HepG2 (cell line): ENCODE measurements around the gene ZNF222. TPM values are rescaled to one million over a fixed set of nuclear protein-coding genes. Genes with fewer than 3 reads are reported as not detected.

Experiments
- ATAC-seq: fragments of 200-7000 bp; cut with Tn5 transposase; 3 replicates; pipeline ENCODE4 v1.9.1; 2020; ENCODE audit warnings: mild to moderate bottlenecking, moderate library complexity
- BruUV-seq: library from RNA; stranded (reverse); fragments of 400-500 nt; replicated peaks from 2 replicates; lab custom pipeline; 2021; lab: Mats Ljungman, UMichigan
- CTCF ChIA-PET: fragments of 300-600 bp; formaldehyde crosslinking; extraction: SDS; loops from one replicate; lab custom pipeline; 2021; ENCODE audit warnings: low total read pairs, inconsistent platforms, low intra/inter-chr PET ratio; lab: Yijun Ruan, JAX
- POLR2A ChIA-PET: fragments of 350-600 bp; sonication (Branson Sonifier 250); formaldehyde crosslinking; loops from one replicate; lab custom pipeline; 2020; ENCODE audit warnings: antibody characterized with exemption, inconsistent platforms; lab: Yijun Ruan, JAX
- DNase-seq: peaks from one replicate; pipeline ENCODE4 v3.0.0-alpha.2; 2015; ENCODE audit warnings: low spot score
- FAIRE-seq: peaks from 3 replicates; lab custom pipeline; 2011; peaks lifted over from hg19 to GRCh38; lab: Jason Lieb, UNC
- H2AFZ ChIP-seq: one replicate; pipeline ENCODE4 v1.6.1; 2011; ENCODE audit warnings: low read length, inconsistent platforms
- H3K27ac ChIP-seq: fragments of 300-600 bp; 3 replicates; pipeline ENCODE4 v1.8.0; 2011; ENCODE audit warnings: mixed run types, mild to moderate bottlenecking, mixed read lengths, low read length, inconsistent platforms; ENCODE audit not compliant: insufficient read depth; ENCODE audit errors: extremely low read length
- H3K27me3 ChIP-seq, 2 experiments: fragments of 200-600 bp in 1 of 2; 2 replicates in 1 of 2; 3 replicates in 1 of 2; pipeline versions ENCODE4 v1.6.0 to v1.8.0; 2011; ENCODE audit warnings: low read length in 2 of 2, mild to moderate bottlenecking in 2 of 2, moderate library complexity in 2 of 2, inconsistent platforms in 1 of 2; ENCODE audit not compliant: insufficient read depth in 2 of 2, control insufficient read depth in 1 of 2
- H3K36me3 ChIP-seq, 2 experiments: fragments of 200-600 bp in 1 of 2; replicated peaks in 1 of 2; 2 replicates in 1 of 2; 3 replicates in 1 of 2; pipeline versions ENCODE4 v1.5.1 to v1.8.0; 2011; ENCODE audit warnings: low read length in 2 of 2, inconsistent platforms in 1 of 2; ENCODE audit not compliant: insufficient read depth in 2 of 2, control insufficient read depth in 1 of 2
- H3K4me1 ChIP-seq: 2 replicates; pipeline ENCODE4 v1.5.1; 2012; ENCODE audit warnings: low read length, inconsistent platforms; ENCODE audit not compliant: insufficient read depth
- H3K4me2 ChIP-seq: 2 replicates; pipeline ENCODE4 v1.6.0; 2011; ENCODE audit warnings: low read depth, low read length, inconsistent platforms
- H3K4me3 ChIP-seq, 3 experiments: fragments of 200-600 bp in 1 of 3; sonication (generic), shearing (Covaris generic) in 1 of 3; replicated peaks in 1 of 3; 2 replicates each; pipeline ENCODE4 v1.5.1; 2011 to 2016; ENCODE audit warnings: low read length in 3 of 3, inconsistent platforms in 2 of 3, low read depth in 2 of 3, mild to moderate bottlenecking in 2 of 3, control low read depth in 1 of 3, mixed read lengths in 1 of 3; ENCODE audit not compliant: insufficient read depth in 1 of 3
- H3K79me2 ChIP-seq: one replicate; pipeline ENCODE4 v1.6.1; 2011; ENCODE audit warnings: low read length, inconsistent platforms; ENCODE audit not compliant: insufficient read depth
- H3K9ac ChIP-seq: 2 replicates; pipeline ENCODE4 v1.6.0; 2011; ENCODE audit warnings: mild to moderate bottlenecking, low read depth, low read length, inconsistent platforms; ENCODE audit not compliant: insufficient read depth
- H3K9me3 ChIP-seq: 2 replicates; pipeline ENCODE4 v1.5.1; 2012; ENCODE audit warnings: mild to moderate bottlenecking, low read length
- H4K20me1 ChIP-seq: 2 replicates; pipeline ENCODE4 v1.6.0; 2011; ENCODE audit warnings: inconsistent platforms, mild to moderate bottlenecking, low read length, moderate library complexity; ENCODE audit not compliant: insufficient read depth
- HDAC6 ChIP-seq: fragments of 200-600 bp; sonication (generic); IDR thresholded peaks from 2 replicates; pipeline ENCODE4 v1.7.0; 2017; ENCODE audit warnings: mild to moderate bottlenecking, antibody characterized with exemption, low read length, low read depth
- REXO4 ChIP-seq: sonication (generic); formaldehyde crosslinking; IDR thresholded peaks from 2 replicates; pipeline ENCODE4 v1.8.0; 2022; ENCODE audit warnings: missing genetic modification reagents, mild to moderate bottlenecking, borderline replicate concordance
- TBX2 ChIP-seq: sonication (generic); formaldehyde crosslinking; IDR thresholded peaks from 2 replicates; pipeline ENCODE4 v1.5.0; 2020; ENCODE audit warnings: missing genetic modification reagents, mild to moderate bottlenecking, borderline replicate concordance
- ZFP41 ChIP-seq: sonication (generic); formaldehyde crosslinking; IDR thresholded peaks from 2 replicates; pipeline ENCODE4 v1.4.0; 2020; ENCODE audit warnings: mild to moderate bottlenecking, missing genetic modification reagents, borderline replicate concordance
- ZNF20 ChIP-seq: sonication (generic); formaldehyde crosslinking; IDR thresholded peaks from 2 replicates; pipeline ENCODE4 v1.4.0; 2020; ENCODE audit warnings: mild to moderate bottlenecking, moderate library complexity, missing genetic modification reagents
- ZNF652 ChIP-seq: IDR thresholded peaks from 2 replicates; pipeline ENCODE4 v1.6.1; 2016; ENCODE audit warnings: low read depth, borderline replicate concordance
- WGBS: methylation state at CpG from one replicate; pipeline ENCODE4 v1.1.6; 2017; ENCODE audit warnings: low lambda C conversion rate; 5-methylcytosine and 5-hydroxymethylcytosine counted together
- in situ Hi-C: cut with HindIII; loops from 2 replicates; pipeline ENCODE4 v1.10.0; 2017; ENCODE audit warnings: low pct_unique_long_range_greater_than_20kb; ENCODE audit not compliant: extremely low pct_ligation_motif_present
- intact Hi-C: fragments of 100-400 bp; cut with micrococcal nuclease; formaldehyde crosslinking; loops from one replicate; pipeline ENCODE4 v1.10.0; 2022; ENCODE audit not compliant: unreplicated experiment
- polyA plus RNA-seq, 8 experiments: library from polyadenylated mRNA; depleted of rRNA in 3 of 8; stranded (reverse) in 7 of 8; unstranded in 1 of 8; fragments of >200 nt; fragmentation: Illumina TruSeq in 4 of 8; extraction: Trizol in 4 of 8; gene quantifications; 2 replicates each; pipeline versions ENCODE4 v1.2.1 to v1.2.3, GENCODE V29; 2011 to 2016; ENCODE audit warnings: low read depth in 4 of 8, missing spikeins in 1 of 8, mixed read lengths in 1 of 8; ENCODE audit not compliant: insufficient read depth in 1 of 8
- total RNA-seq, 5 experiments: library from RNA; depleted of rRNA; stranded (reverse); fragments of >200 nt; fragmentation: Illumina TruSeq; extraction: Trizol; gene quantifications; 2 replicates each; pipeline ENCODE4 v1.2.3, GENCODE V29; 2016; ENCODE audit warnings: low read depth in 1 of 5
- TF ChIP-seq, protein P1 (sequence below): sonication (generic); formaldehyde crosslinking; IDR thresholded peaks from 2 replicates; pipeline ENCODE4 v1.4.0; 2020; ENCODE audit warnings: mild to moderate bottlenecking, missing genetic modification reagents

Gene ZNF222
- total and polyA plus RNA-seq, 2 of the 13 experiments (the other 11 are each of a cell fraction or from before 2014, with no cell fraction given) = 2.2 to 6.2 TPM

DNA sequence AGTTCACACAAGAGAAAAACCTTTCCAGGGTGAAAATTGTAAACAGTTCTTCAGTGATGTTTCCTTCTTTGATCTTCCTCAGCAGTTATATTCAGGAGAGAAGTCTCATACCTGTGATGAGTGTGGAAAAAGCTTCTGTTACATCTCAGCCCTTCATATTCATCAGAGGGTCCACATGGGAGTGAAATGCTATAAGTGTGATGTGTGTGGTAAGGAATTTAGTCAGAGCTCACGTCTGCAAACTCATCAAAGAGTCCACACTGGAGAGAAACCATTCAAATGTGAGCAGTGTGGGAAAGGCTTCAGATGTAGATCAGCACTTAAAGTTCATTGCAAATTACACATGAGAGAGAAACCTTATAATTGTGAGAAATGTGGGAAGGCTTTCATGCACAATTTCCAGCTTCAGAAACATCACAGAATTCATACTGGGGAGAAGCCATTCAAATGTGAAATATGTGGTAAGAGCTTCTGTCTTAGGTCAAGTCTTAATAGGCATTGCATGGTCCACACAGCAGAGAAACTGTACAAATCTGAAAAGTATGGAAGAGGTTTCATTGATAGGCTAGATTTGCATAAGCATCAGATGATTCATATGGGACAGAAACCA is 6.9 kb downstream of the ZNF222 start:
- ChIA-PET POLR2A (no interaction called here), CTCF (no interaction called here)
- ATAC-seq = no peak
- intact Hi-C loops = no loop called here
- Histone ChIP-seq H3K79me2 (no peaks in the 10 kb centered on the region), H2AFZ (no peak overlapping the region), H3K36me3 (peaks cover 4 to 28% of the 10 kb centered on the region in 2 experiments; a peak in 3 of 5 replicates), H3K4me3 (no peak overlapping the region), H3K4me1 (no peaks in the 10 kb centered on the region), H3K4me2 (no peak overlapping the region), H3K27me3 (no peaks in the 10 kb centered on the region), H3K9me3 (no peaks in the 10 kb centered on the region), H3K27ac (no peak overlapping the region), H3K9ac (no peak overlapping the region), H4K20me1 (no peaks in the 10 kb centered on the region)
- in situ Hi-C loops = no loop called here
- FAIRE-seq = no peak
- WGBS = 93% methylated on average over 1 of the region's 1 CpG
- TF ChIP-seq, protein P1, sequence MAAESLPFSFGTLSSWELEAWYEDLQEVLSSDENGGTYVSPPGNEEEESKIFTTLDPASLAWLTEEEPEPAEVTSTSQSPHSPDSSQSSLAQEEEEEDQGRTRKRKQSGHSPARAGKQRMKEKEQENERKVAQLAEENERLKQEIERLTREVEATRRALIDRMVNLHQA (CRISPR knock-in tag) = no peak
- TF ChIP-seq REXO4 (no peak), ZFP41 (CRISPR knock-in tag) (no peak), ZNF652 (no peak), HDAC6 (no peak)
- BruUV-seq = no TSS peak
- no peak for DNase-seq

DNA sequence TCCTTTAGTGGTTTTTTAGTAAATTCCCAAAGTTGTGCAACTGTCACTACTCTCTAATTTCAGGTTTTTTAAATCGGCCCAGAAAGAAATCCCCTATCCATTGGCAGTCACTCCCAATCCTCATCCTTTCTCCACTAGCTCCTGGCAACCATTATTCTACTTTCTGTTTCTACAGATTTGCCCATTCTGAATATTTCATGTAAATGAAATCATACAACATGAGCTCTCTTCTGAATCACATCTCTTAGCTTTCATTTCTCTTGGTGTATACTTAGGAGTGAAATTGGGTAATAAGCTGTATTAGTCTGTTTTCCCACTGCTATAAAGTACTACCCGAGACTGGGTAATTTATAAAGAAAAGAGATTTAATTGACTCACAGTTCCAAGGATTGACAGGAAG is 17.0 kb downstream of the ZNF222 start:
- DNase-seq (no peak), FAIRE-seq (no peak), ATAC-seq (no peak)
- Histone ChIP-seq H3K4me3 (no peak overlapping the region), H4K20me1 (no peaks in the 10 kb centered on the region), H2AFZ (no peak overlapping the region), H3K36me3 (no peaks in the 10 kb centered on the region), H3K79me2 (no peaks in the 10 kb centered on the region), H3K9ac (no peak overlapping the region), H3K27ac (no peak overlapping the region), H3K27me3 (no peaks in the 10 kb centered on the region), H3K9me3 (no peaks in the 10 kb centered on the region), H3K4me2 (no peak overlapping the region), H3K4me1 (no peaks in the 10 kb centered on the region)
- in situ Hi-C loops (no loop called here), intact Hi-C loops (no loop called here)
- TF ChIP-seq ZNF20 (CRISPR knock-in tag) (no peak), TBX2 (CRISPR knock-in tag) (no peak)
- ChIA-PET CTCF (no interaction called here), POLR2A (interaction anchor here (1.1 to 1.2 kb wide), 2 partner anchors 9 kb away, joined by 3 to 4 read pairs; partner anchors contain the start of gene ZNF223)
- 2% methylated on average over 2 of the region's 2 CpGs for WGBS
- no TSS peak for BruUV-seq
